SK-N-MC (cell line): ENCODE measurements around the gene ENO2.
A peak's percentile ranks its signal among the peaks of the same experiment; 100 is the strongest.

Experiments
- DNase-seq: peaks from one replicate; pipeline ENCODE4 v3.0.0-alpha.2; 2011; ENCODE audit warnings: low read depth, low spot score
- H3K27ac ChIP-seq: fragments of 200-600 bp; sonication (generic); 2 replicates; pipeline ENCODE4 v1.5.1; 2016; ENCODE audit warnings: mixed run types
- H3K36me3 ChIP-seq: fragments of 200-600 bp; sonication (generic); 2 replicates; pipeline ENCODE4 v1.6.1; 2017; ENCODE audit warnings: antibody characterized with exemption, low read length, mixed read lengths; ENCODE audit not compliant: insufficient read depth
- H3K4me3 ChIP-seq: fragments of 200-600 bp; sonication (generic); 2 replicates; pipeline ENCODE4 v1.5.1; 2016
- H3K9ac ChIP-seq: fragments of 200-600 bp; sonication (generic); 2 replicates; pipeline ENCODE4 v1.8.0; 2017; ENCODE audit warnings: mixed run types, mixed read lengths; ENCODE audit not compliant: insufficient read length
- H3K9me3 ChIP-seq: fragments of 200-600 bp; sonication (generic); 2 replicates; pipeline ENCODE4 v1.6.1; 2017; ENCODE audit warnings: low read depth, mild to moderate bottlenecking, antibody characterized with exemption, low read length, moderate library complexity, mixed read lengths
- EZH2 ChIP-seq: fragments of 200-600 bp; sonication (generic); IDR thresholded peaks from one replicate; pipeline ENCODE4 v1.6.1; 2017; ENCODE audit warnings: antibody characterized with exemption
- FOXP2 ChIP-seq: optimal IDR thresholded peaks from 2 replicates; pipeline ENCODE3; 2011; ENCODE audit warnings: mild to moderate bottlenecking, moderate library complexity; ENCODE audit not compliant: insufficient read depth; ENCODE audit errors: extremely low read length, control extremely low read depth
- POLR2AphosphoS5 ChIP-seq: IDR thresholded peaks from 2 replicates; pipeline ENCODE4 v1.6.1; 2012; ENCODE audit warnings: mild to moderate bottlenecking, low read depth, low read length, borderline replicate concordance

ENO2 gene

GRCh38 chr12:6941782-6942181 is 27.4 kb downstream of the ENO2 start:
- H3K36me3 ChIP-seq, result peaks cover 21% of the 10 kb centered on the region; the same call in 1 of the 2 replicates
- no peak overlapping the region for H3K9ac ChIP-seq
- TF ChIP-seq FOXP2 (no peak), EZH2 (no peak), POLR2AphosphoS5 (no peak)
- no peak for DNase-seq
- no peaks in the 10 kb centered on the region for H3K9me3 ChIP-seq
- H3K4me3 ChIP-seq, result no peak overlapping the region
- no peak overlapping the region for H3K27ac ChIP-seq

- H3K9ac ChIP-seq, result no peak overlapping the region
Measured at GRCh38 chr12:6942331-6942665, 27.9 kb downstream of the ENO2 start.

GRCh38 chr12:6943389-6943721 is 29.0 kb downstream of the ENO2 start:
- peak overlapping the region; percentile 78 for H3K9ac ChIP-seq
- peaks cover 17% of the 10 kb centered on the region; the same call in 1 of the 2 replicates for H3K36me3 ChIP-seq
- H3K27ac ChIP-seq, result peak overlapping the region; percentile 99
- TF ChIP-seq EZH2, result no peak
- no peak for TF ChIP-seq FOXP2
- TF ChIP-seq POLR2AphosphoS5, result no peak
- peak; percentile 95 for DNase-seq
- H3K4me3 ChIP-seq, result peak overlapping the region; percentile 97
- H3K9me3 ChIP-seq, result no peaks in the 10 kb centered on the region

More at GRCh38 chr12:6942331-6942665, 27.9 kb downstream of the ENO2 start:
- no peak for DNase-seq
- peaks cover 17% of the 10 kb centered on the region; the same call in 1 of the 2 replicates for H3K36me3 ChIP-seq
- H3K9me3 ChIP-seq, result no peaks in the 10 kb centered on the region
- peak overlapping the region; percentile 99 for H3K27ac ChIP-seq
- TF ChIP-seq POLR2AphosphoS5 (no peak), EZH2 (no peak), FOXP2 (no peak)
- no peak overlapping the region for H3K4me3 ChIP-seq

GRCh38 chr12:6943722-6944380 is 29.5 kb downstream of the ENO2 start, which contains the start of the genes C12orf57 and RNU7-1:
Gene C12orf57, plus strand, starts transcription at chr12:6944022. Its CDS starts 100 bp downstream, at chr12:6944122.
Gene RNU7-1, plus strand, starts transcription at chr12:6943816.
- DNase-seq, result peak; percentile 97
- peak within 1 kb of the TSS; percentile 83 for H3K9ac ChIP-seq
- H3K4me3 ChIP-seq, result peak within 1 kb of the TSS; percentile 97
- peaks cover 16% of the 10 kb centered on the region; the same call in 1 of the 2 replicates for H3K36me3 ChIP-seq
- H3K27ac ChIP-seq, result peak within 1 kb of the TSS; percentile 99
- no peaks in the 10 kb centered on the region for H3K9me3 ChIP-seq
- no peak for TF ChIP-seq FOXP2
- TF ChIP-seq POLR2AphosphoS5, result peak; percentile 100
- no peak for TF ChIP-seq EZH2

GRCh38 chr12:6944381-6945186 is 30.2 kb downstream of the ENO2 start:
- peak overlapping the region; percentile 99 for H3K27ac ChIP-seq
- H3K36me3 ChIP-seq, result peaks cover 11% of the 10 kb centered on the region; the same call in 1 of the 2 replicates
- DNase-seq, result peak; percentile 76
- peak overlapping the region; percentile 83 for H3K9ac ChIP-seq
- no peaks in the 10 kb centered on the region for H3K9me3 ChIP-seq
- no peak for TF ChIP-seq FOXP2
- TF ChIP-seq EZH2, result no peak
- TF ChIP-seq POLR2AphosphoS5, result no peak
- H3K4me3 ChIP-seq, result peak overlapping the region; percentile 97

GRCh38 chr12:6945613-6946012 is 31.2 kb downstream of the ENO2 start:
- Histone ChIP-seq H3K4me3 (peak overlapping the region; percentile 97; the same call in 1 of the 2 replicates), H3K27ac (0 out of 2 replicates have a peak overlapping the region, but pooled peaks have one; percentile 99), H3K9me3 (no peaks in the 10 kb centered on the region), H3K9ac (no peak overlapping the region), H3K36me3 (peaks cover 10% of the 10 kb centered on the region; the same call in 1 of the 2 replicates)
- no peak for TF ChIP-seq FOXP2
- no peak for TF ChIP-seq EZH2
- TF ChIP-seq POLR2AphosphoS5, result no peak
- no peak for DNase-seq

- Histone ChIP-seq H3K9ac (no peak overlapping the region), H3K4me3 (no peak overlapping the region), H3K27ac (no peak overlapping the region), H3K9me3 (no peaks in the 10 kb centered on the region), H3K36me3 (peaks cover 3% of the 10 kb centered on the region; the same call in 1 of the 2 replicates)
- TF ChIP-seq EZH2 (no peak), POLR2AphosphoS5 (no peak)
- DNase-seq, result no peak
Measured at GRCh38 chr12:6946033-6946919, 31.9 kb downstream of the ENO2 start.

GRCh38 chr12:6946920-6947374 is 32.6 kb downstream of the ENO2 start:
- TF ChIP-seq POLR2AphosphoS5, result no peak
- TF ChIP-seq EZH2, result no peak
- no peak for TF ChIP-seq FOXP2
- Histone ChIP-seq H3K36me3 (no peaks in the 10 kb centered on the region; the same call in 1 of the 2 replicates), H3K4me3 (no peak overlapping the region), H3K9ac (no peak overlapping the region), H3K27ac (no peak overlapping the region), H3K9me3 (no peaks in the 10 kb centered on the region)
- no peak for DNase-seq
